GM18502 (cell line): ENCODE results near the gene TK1.
"Not testable (repeated sequence)": the region's sequence is repeated elsewhere in the genome, so short reads cannot be mapped to it uniquely, and the experiment has no call there.

ENCODE experiments used
- ATAC-seq: cut with Tn5 transposase; IDR thresholded peaks from one replicate; pipeline ENCODE4 v1.9.1; 2021; ENCODE audit warnings: mild to moderate bottlenecking; ENCODE audit not compliant: unreplicated experiment, poor library complexity

Gene TK1

DNA sequence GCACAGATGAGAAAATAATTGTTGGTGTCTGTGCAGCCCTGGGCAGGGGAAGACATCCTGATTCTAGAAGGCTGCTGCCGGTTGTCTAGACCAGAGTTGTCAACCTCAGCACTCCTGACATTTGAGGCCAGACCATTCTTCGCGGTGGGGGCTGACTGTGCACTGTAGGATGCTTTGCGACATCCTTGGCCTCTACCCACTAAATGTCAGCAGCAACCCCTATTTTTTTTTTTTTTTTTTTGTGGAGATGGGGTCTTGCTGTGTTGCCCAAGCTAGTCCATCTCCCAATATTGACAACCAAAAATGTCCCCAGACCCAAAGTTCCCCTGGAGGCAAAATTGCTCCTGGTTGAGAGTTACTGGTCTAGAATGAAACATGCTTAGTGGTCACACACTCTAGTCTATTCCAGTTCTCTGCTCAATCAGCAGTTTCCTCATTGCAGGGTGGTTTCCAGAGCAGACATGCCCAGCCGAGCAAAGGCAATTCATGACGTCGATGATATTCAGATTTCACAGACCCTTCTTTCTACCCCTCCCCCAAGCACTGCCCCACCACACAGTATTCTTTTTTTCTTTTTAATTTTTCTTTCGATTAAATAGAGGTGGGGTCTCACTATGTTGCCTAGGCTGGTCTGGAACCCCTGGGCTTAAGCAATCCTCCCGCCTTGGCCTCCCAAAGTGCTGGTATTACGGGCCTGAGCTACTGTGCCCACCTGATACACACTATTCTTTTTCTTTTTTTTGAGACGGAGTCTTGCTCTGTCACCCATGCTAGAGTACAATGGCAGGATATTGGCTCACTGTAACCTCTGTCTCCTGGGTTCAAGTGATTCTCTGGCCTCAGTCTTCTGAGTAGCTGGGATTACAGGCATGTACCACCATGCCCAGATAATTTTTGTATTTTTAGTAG is 31.7 kb downstream of the TK1 start:
- ATAC-seq, result peak; percentile 57

DNA sequence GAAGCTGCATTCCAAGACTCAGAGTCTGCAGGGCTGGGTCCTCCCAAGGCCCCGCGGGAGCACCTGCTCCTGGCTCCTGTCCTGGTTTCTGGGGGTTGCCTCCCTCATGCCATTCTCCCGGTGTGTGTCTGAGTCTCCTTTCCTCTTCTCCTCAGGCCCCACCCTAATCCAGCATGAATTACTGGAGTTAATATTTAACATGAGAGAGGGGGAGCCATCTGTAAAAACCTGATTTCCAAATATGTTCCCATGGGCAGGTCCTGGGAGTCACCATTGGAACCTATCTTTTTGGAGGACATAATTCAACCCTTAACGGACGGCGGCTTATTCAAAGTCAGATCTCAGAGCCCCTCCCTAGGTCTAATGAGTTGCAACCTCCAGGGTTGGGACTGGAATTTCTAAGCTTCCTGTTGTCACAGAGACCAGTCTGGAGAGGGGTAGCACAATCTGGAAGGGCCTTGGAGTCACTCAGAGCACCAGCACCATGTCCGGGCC is 35.3 kb downstream of the TK1 start:
- ATAC-seq, result no peak

DNA sequence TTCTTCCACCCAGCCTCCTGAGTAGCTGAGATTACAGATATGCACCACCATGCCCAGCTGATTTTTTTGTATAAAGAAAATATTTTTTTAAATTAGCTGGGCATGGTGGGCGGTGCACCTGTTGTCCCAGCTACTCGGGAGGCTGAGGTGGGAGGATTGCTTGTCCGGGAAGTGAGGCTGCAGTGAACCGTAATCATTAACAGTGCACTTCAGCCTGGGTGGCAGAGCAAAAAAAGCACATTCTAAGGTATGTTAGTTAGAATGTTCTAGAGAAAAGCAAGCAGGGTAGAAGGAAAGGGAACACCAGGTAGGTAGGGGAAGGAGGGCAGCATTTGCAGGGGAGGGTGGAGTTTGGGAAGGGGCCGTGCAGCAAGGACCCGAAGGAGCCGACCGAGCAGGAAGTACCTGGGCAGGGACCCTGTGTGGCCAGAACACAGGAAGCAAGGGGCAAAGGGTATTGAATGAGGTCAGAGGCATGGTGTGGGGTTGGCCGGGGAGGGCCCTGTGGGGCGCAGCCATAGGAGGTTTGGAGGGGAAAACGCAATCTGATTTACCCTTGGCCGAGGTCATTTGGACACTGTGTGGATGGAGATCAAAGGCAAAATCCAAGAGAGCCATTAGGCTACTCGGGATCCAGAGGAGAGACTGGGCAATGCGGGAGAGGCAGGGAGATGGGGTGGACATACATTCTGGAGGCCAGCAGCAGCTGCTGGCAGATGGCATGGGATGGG is 38.4 kb downstream of the TK1 start:
- no peak for ATAC-seq

DNA sequence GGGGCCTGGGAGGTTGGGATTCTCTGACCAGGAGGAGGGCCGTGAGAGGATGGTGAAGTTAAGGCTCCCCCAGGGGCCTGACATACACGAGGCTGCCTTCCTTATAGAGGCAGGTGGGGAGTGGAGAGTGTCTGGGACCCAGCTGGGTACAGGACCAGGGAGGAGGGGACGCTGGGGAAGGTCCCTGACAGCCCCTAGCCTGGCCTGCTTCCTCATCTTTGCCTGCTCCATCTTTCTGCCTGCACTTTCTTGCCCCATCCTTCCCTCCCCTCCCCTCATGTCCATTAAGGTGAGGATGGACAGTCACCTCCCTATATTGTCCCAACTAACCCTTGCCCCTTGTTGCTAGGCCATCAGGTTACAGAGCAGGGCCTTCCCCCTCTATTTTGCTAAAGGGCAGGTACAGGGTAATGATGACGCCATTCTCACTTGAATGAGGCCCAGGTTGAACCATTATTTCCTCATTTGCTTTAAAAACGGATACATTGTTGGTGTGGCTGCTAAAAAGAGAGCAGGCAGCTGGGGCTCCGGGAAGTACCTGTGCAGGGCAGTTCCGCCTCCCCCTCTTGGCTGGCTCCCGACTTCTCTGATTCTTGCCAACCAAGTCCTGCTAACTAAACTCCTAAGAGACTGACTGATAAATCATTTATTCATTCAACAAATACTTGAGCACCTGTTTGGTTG is 39.4 kb downstream of the TK1 start:
- ATAC-seq, result no peak

DNA sequence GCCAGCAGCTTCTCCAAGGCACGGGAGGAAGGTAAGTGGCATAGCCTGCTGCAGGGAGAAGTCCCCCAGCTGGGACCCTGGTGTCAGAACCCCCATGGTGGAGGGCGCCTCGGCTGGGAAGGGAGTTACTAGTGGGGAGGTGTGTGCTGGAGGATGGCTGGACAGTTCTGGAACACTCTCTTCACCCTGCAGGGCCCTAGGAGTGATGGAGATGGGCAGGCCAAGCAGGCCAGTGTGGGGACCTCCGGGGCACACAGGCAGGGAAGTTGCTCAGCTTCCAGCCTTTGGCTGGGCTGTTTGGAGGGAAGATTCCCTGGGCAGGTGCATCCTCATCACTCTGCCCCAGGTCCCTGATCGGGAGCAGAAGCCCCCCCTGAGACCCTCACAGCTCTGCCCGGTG is 40.0 kb downstream of the TK1 start:
- ATAC-seq, result no peak

DNA sequence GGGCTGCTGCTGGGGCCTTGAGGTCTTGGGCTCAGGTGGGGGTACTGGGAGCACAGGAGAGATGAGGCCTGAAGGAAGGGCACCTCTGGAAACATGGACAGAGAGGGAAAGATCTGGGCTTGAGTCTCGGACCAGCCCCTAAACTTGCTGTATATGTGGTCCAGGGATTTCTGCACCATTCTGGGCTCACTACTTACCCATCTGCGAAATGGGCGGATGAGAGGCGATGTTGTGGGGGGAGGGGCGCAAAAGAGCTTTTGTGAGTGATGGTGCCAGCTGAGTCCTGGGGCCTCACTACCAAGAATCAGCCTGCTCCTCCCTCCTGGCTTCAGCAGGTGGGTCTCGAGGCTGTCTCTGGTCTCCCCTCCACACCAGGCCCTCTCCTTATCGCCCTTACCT is 40.4 kb downstream of the TK1 start:
- ATAC-seq, result no peak

DNA sequence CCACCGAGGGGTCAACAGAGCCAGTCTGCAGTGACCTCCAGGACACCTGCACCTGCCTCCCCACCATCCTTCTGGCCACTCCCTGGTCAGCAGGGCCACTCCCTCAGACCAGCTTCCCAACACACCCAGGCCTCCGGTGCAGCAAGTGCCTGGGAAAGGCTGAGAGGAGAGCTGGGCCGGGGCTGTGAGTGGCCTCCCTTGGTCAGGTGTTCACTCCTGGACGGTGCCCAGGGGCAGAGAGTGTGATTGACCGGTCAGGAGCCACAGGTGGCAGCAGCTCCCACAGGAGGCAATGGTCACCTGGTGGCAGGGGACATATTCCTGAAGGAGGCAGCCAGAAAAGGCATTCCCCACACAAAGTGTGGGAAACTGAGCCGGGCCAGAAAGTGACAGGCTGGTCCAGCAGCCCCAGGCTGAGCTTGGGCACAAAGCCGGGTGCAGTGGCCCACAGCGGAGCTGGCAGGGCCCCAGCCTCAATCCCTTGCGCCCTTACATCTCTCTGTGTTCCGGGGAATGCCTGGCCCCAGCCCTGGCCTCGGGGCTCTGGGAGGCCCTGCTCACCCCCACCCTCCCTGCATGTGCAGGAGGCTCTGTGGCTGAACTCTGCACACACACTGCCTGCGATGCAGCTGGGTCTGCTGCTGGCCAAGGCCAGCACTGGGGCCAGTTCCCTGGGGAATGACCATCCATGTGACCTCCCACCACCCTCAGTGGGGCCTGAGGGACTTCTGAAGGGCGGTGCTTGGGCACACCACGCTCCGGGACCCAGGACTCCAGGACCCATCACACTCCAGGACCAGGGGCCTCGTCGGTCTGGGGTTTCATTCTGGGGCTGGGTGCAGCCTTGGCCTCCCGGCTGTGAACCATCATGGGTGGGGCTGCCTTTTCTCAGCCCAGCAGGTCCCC is 41.9 kb downstream of the TK1 start:
- ATAC-seq, result no peak

DNA sequence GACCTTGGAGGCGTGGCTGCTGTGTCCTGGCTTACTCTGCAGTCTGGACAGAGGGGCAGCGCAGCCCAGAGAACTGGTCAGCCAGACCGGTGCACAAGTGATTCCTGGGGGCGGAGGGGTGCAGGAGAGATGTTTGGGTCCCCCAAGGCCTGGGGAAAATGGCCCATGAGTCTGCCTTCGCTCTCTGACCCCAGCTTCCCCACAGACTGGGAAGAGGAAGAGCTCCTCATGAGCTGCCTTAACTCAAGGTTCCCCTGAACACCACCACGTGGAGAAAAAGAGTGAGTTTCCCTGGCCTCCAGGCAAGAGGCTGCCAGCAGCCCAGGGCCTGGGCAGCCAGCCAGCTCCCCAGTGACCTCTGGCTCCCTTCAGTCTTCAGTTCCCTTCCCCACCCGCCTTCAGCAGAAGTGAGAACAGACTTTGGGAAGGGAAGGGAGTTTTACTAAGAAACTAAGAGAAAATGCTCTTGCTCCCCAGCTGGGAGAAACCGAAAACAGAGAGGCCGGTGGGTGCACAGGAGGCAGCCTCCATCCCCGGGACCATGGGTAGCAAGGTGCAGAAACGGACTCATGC is 42.6 kb downstream of the TK1 start:
- no peak for ATAC-seq

DNA sequence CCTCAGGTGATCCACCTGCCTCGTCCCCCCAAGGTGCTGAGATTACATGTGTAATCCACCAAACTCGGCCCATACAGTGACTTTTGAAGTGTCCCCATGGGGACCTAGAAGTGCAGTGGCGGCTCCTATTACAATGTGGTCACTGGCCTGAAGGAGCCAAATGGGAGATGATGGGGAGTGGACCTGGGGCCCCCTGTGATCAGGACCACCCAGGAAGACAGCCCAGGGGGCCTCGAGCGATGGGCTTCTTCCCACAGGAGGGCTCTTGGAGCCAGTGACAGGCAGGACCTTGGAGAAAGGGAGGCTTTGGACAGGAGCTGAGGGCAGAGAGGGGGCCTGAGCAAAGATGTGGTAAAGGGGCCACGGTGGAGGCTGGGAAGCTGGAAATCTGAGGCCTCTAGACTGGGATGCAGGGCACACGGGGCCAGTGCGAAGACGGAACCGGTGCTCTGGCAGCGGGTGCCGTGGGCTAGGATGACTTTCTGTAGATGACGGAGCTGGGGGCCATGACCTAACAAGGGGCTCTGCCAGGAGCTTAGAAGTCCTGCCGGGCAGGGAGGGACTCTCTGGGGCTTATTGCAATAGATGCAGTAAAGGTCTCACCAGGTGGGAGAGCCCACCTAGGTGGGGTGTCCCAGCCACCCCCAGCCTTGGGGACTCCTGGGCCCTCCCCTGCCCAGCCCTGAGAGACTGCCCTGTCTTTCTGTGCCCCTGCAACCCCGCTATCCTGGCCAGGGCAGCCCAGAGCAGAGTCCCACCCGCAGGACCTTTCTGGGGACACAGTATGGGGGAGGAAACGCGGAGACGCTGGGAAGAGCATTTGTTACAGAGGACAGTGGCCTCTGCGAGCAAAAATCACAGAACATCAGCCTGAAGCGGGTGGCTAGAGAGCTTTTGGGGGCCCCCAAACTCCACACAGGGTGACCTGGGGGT is 43.4 kb downstream of the TK1 start:
- ATAC-seq, result no peak

DNA sequence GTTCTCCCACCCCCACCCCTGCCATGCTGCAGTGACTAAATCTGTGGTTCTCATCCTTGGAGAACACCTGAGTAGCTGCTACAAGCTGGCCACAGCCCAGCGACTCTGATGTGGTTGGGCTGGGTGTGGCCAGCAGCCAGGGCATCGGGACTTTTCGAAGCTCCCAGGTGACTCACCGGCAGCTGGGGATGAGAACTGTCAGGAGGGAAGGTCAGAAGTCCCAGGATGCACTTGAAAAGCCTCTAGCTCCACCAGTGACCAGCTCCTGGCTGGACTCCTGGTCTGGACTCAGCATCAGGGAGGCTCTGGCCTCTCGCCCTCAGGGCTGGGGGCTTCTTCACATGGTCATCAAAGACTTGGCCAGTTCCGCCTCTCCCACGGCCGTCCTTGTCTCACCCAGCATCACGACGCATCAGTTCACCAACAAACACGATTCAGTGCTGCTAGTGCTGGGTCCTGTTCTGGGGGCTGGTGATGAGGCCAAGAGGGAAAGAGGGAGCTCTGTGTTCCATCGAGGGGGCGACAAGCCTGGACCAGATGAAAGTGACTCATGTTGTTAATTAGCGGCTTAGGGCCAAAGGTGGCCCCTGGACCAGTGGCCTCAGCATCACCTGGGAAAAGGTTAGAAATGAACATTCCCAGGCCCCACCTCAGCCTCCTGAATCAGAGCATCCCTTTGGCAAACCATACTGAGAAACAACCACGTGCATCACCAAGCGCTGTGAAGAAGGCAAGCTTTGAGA is 44.6 kb downstream of the TK1 start:
- no peak for ATAC-seq

DNA sequence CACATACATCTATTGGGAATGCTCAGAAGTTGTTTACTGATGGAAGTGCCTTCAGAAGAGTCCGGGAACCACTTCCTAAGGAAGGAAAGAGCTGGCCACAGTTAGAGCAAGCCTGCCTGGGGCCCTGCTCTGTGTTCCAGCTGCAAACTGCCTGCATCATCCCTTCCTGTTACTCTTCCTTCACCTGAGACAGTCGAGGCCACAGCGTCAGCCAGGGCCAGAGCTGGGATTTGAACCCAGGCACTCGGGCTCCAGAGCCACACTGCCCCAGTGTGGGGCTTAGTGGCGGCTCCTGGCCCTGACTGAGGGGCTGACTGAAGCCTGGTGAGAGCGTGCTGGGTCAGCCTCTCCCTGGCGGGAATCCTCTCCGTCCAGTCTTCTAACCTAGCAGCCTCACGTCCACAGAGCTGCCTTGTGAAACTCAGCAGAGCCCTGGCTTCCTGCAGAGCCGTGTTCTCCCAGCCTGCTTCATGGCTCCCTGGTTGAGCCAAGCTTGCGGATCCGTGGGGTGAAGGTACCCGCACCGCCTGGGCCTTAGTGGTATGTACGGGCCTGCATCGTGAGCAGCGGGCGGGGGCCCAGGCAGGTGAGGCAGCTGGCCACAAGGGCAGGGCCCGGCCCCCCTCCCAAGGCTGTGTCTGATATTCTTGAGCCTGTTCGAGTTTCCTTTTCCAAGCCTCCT is 45.3 kb downstream of the TK1 start:
- no peak for ATAC-seq

DNA sequence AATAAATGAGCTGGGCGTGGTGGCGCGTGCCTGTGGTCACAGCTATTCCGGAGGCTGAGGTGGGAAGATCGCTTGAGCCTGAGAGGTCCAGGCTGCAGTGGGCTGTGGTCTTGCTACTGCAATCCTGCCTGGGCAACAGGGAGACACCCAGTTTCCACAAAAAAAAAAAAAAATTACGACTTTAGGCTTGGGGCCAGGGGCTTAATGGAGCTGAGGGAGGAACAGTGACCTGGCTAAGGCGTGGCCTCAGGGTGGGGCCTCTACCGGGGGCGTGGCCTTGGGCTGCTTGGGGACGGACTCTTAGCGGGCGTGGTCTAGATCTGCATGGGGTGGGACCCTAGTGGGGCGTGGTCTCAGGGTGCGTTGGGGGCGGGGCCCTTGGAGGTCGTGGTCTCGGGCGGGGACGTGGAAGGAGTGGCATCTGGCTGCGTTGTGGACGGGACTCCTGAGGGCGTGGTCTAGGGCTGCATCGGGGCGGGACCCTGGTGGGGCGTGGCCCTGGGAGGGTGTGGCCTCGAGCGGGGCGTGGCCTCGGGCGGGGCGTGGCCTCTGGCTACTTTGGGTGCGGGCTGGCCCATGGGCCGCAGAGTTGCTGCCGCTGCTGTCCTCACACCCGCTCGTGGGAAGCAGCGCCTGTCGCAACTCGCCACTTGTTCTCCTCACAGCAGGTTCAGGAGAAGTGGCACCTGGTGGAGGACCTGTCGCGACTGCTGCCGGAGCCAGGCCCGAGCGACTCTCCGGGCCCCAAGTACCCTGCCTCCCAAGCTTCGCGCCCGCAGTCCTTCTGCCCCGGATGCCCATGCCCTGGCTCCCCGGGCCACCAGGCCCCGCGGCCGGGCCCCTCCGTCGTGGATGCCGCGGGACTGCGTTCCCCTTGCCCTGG is 46.4 kb downstream of the TK1 start:
- peak; percentile 82 for ATAC-seq

DNA sequence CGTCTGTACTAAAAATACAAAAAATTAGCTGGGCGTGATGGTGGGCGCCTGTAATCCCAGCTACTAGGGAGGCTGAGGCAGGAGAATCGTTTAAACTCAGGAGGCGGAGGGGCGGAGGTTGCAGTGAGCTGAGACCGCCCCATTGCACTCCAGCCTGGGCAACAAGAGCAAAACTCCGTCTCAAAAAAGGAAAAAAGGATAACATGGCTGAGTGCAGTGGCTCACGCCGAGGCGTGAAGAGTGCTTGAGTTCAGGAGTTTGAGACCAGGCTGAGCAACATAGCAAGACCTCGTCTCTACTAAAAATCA is 47.0 kb downstream of the TK1 start:
- ATAC-seq, result not testable (repeated sequence)

DNA sequence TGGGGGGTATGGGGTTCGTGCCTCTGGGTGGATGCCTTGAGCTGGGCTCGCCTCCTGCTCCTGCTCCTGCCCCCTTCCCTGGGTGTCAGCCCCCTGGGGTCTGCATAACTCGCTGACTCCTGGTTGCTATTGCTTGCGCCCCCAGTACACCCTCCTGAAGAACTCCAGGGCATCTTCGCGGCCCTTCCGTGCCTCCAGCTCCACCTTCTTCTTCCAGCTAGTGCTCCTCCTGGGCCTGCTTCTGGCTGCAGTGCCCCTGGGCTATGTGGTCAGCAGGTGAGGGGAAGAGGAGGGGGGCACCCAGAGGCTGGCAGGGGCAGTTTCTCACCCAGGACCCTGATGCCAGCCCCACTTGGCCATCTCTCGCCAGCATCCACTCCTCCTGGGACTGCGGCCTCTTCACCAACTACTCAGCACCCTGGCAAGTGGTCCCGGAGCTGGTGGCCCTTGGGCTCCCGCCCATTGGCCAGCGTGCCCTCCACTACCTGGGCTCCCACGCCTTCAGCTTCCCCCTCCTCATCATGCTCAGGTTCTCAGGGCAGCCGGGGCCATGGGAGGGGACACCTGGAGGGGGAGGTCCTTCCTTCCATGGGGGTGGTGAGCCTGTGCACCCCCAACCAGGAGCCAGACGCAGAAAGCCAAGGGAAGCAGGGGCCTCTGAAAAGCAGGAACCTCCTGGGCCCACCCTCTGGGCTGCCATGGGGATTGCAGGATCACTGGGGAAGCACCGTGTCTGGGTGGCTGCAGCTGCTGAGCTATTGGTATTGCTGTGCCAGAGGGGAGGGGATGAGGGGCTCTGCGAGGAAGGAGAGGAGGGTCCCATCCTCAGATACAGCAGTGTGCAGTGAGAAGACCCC is 48.4 kb downstream of the TK1 start:
- no peak for ATAC-seq

DNA sequence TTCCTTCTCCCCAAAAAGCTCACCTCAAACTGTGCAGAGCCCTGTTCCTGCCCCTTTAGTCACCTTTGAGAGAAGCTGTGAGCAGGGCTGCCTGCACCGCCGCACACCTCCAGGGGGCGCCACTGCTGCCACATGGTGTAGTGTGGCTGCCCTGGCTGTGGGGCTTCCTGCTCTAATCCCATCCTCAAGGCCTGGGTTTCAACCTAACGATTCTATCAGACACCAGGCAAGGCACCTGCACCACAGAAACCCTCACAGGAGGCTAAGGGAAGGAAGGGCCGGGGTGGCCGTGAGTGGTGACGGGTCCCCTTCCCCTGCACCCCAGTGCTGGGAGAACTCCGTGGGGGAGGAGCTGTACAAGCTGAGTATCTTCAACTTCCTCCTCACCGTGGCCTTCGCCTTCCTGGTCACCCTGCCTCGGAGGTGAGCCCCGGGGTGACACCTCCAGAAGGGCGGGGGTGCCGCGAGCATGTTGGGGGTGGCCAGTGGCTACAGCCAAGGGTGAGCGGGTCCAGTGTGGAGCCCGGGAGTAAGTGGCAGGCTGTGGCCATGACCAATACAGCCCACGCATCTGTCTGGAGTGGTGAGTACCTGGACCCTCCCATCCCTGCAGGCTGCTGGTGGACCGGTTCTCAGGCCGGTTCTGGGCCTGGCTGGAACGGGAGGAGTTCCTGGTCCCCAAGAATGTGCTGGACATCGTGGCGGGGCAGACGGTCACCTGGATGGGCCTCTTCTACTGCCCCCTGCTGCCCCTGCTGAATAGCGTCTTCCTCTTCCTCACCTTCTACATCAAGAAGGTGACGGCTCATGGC is 49.3 kb downstream of the TK1 start:
- ATAC-seq, result no peak
